CD4-positive, alpha-beta T cell treated with Interleukin-4 for 4 hours (primary cell): ENCODE results near the gene GRK2.
"Not testable (repeated sequence)": the region's sequence is repeated elsewhere in the genome, so short reads cannot be mapped to it uniquely, and the experiment has no call there.

Experiments used
- DNase-seq: peaks from one replicate; pipeline ENCODE4 v3.0.0-alpha.2; 2020

GRK2 gene

GRCh38 chr11:67316882-67317204, 50.6 kb downstream of the GRK2 start:
- DNase-seq = no peak

- peak; percentile 97 for DNase-seq
Observed at GRCh38 chr11:67317205-67317887, 51.1 kb downstream of the GRK2 start.

GRCh38 chr11:67317888-67318555, 51.7 kb downstream of the GRK2 start:
- peak; percentile 10 for DNase-seq

GRCh38 chr11:67318876-67319275, 52.6 kb downstream of the GRK2 start:
- not testable (repeated sequence) for DNase-seq

- no peak for DNase-seq
Observed at GRCh38 chr11:67320011-67320410, 53.7 kb downstream of the GRK2 start.

GRCh38 chr11:67320691-67321090, 54.4 kb downstream of the GRK2 start:
- DNase-seq = no peak

GRCh38 chr11:67321313-67321871, 55.1 kb downstream of the GRK2 start:
- DNase-seq = no peak

GRCh38 chr11:67322049-67322448, 55.8 kb downstream of the GRK2 start:
- DNase-seq = no peak

- no peak for DNase-seq
Observed at GRCh38 chr11:67323526-67323925, 57.3 kb downstream of the GRK2 start.

- no peak for DNase-seq
Observed at GRCh38 chr11:67332081-67332691, 65.9 kb downstream of the GRK2 start.
